Occipital lobe (tissue), 2 donors: Measurements from ENCODE around the gene DNAH11. TPM values are rescaled to one million over a fixed set of nuclear protein-coding genes. Genes with fewer than 3 reads are reported as not detected.
"Not testable (repeated sequence)": the region's sequence is repeated elsewhere in the genome, so short reads cannot be mapped to it uniquely, and the experiment has no call there.

Experiments
- DNase-seq: peaks from one replicate; lab custom pipeline; 2025; lab: John Stamatoyannopoulos, UW
- total RNA-seq: library from RNA; depleted of rRNA; stranded (reverse); fragments of >200 nt; gene quantifications from one replicate; pipeline ENCODE4 v1.2.3, GENCODE V29; 2014

DNAH11 gene
- total RNA-seq, 1 donor from 2014 or later = 1.1 TPM

DNA sequence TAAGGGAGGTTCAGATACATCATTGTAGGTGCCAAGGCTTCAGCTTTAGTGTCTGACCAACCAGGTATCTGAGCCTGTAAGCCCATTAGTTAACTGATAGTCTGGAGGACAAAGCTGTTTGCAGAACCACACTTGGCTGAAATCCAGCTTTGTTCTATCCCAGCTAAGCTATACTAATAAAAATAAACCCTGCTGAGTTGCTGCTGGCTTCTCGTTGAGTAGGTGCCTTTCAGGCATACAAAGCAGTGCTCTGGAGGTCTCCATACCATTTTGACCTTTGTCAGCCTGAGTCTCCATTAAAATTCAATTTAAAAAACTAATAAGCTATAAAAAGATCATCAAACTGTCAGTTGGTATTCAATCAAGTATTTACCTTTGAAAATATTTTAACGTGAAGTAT, 380.8 kb downstream of the DNAH11 start:
- no peak for DNase-seq

DNA sequence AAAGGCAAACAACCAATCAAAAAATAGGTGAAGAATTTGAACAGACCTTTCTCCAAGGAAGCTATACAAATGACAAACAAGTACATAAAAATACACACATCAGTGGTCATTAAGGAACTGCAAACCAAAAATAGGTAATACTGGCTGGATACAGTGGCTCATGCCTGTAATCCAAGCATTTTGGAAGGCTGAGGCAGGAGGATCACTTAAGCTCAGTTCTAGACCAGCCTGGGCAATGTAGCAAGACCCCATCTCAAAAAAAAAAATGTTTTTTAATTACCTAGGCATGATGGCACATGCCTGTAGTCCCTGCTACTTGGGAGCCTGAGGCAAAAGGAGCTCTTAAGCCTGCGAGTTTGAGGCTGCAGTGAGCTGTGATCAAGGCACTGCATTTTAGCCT, 383.6 kb downstream of the DNAH11 start:
- DNase-seq = no peak

DNA sequence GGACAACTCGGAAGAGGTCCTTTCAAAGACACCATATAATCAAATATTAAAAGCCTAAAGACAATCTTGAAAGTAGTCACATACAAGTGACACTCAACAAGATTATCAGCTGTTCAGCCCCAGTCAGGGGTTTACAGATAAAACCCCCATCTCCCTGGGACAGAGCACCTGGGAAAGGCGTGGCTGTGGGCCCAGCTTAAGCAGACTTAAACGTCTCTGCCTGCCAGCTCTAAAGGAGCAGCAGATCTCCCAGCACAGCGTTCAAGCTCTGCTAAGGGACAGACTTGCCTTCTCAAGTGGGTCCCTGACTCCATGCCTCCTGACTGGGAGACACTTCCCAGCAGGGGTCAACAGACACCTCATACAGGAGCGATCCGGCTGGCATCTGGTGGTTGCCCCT, 384.9 kb downstream of the DNAH11 start:
- no peak for DNase-seq

DNA sequence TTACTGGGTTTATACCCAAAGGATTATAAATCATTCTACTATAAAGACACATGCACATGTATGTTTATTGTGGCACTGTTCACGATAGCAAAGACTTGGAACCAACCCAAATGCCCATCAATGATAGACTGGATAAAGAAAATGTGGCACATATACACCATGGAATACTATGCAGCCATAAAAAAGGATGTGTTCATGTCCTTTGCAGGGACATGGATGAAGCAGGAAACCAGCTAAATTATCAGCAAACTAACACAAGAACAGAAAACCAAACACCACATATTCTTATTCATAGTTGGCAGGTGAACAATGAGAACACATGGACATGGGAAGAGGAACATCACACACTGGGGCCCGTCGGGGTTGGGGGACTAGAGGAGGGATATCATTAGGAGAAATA, 390.5 kb downstream of the DNAH11 start:
- DNase-seq = not testable (repeated sequence)

DNA sequence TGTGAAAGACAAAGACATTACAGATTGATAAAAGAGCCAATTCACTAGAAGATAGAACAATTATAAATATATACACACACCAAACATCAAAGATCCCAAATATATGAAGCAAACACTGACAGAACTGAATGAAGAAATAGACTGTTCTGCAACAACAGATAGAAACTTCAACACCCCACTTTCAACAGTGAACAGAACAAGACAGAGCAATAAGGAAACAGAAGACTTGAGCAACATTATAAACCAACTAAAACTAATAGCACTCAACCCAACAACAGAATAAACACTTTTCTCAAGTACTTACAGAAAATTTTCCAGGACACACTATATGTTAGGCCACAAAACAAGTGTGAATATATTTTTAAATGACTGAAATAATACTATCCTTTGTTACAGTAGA, 392.0 kb downstream of the DNAH11 start:
- no peak for DNase-seq

DNA sequence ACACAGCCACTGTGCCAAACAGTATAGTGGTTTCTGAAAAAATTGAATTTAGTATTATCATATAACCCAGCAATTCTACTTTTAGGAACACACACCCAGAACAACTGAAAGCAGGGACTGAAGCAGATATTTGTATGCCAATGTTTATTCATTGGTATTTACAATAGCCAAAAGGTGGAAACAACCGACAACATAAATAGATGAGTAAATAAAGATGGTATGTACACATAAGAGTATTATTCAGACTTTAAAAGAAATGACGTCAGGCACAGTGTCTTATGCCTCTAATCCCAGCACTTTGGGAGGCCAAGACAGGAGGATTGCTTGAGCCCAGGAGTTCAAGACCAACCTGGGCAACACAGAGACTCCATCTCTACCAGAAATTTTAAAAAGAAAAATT, 395.6 kb downstream of the DNAH11 start:
- DNase-seq = no peak

DNA sequence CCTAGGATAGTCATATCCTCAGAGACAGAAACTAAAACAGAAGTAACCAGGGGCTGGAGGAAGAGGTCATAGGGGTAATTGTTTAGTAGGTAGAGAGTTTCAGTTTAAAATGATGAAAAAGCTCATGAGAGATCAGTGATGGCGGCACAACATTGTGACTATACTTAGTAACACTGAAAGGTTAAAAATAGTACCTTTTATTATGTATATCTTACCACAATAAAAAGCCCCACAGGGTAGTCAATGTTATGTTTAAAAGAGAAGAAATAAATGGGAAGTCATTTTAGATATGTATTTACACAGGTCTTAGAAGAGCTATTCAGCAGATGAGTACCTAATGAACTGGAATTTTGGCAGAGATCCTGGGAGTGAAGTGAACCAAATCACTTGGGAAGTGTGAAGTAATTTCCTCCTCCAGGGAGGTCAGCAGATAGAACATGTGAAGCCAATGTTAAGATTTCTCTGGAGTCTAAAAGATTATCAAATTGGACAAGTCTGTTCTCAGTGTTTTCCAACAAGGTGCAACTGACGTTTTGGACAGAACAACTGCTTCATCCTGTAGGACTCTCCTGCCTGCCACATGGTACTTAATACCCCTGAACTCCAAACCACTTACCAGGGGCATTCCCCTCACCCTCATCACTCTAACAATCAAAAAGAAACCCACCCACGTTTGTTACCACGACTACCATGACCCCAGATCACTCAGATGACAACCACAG, 396.5 kb downstream of the DNAH11 start:
- no peak for DNase-seq

DNA sequence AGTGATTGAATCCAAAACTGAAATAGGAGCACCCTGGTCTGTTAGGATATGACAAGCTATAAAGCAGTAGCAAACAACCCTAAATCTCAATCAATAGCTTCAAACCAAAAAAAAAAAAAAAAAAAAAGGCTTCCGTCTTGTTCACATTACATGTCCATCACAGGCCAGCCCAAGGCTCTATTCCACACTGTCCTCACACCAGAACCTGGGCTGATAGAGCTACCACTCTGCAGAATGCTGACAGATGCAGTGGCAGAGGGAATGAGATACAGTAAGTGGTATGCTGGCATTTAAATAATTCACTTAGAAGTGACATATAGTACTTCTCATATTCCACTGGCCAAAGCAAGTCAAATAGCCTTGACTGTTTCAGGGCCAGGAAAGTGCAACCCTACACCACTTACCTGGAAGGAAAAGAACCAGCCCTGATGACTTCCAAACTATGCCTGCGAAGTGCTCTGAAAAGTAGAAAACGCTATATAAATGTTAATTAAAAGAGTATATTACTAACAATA, 397.1 kb downstream of the DNAH11 start:
- no peak for DNase-seq

DNA sequence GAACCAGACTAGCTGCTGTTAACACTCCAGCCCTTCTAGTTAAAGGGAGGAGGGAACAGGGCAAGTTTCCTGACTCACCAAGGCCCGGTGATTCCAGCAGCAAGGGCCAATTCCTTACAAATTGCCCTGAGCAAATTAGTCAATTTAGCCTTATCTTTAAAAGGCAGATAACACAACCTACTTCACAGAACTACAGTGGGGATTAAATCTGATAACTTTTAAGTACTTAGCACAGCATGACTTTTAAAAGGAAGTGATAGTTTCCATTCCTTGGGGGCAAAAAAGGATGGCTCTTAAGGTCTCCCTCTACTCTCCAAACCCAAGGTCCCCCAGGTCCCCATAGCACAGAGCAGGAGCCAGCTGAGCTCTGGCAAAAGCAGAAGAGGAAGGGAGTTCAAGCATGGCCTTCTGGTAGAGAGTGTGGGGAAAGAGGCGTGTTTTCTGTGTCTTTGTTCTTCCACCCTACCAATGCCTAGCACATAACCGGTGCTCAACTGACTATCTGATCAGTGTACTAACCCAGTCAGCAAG, 398.8 kb downstream of the DNAH11 start:
- DNase-seq = no peak

DNA sequence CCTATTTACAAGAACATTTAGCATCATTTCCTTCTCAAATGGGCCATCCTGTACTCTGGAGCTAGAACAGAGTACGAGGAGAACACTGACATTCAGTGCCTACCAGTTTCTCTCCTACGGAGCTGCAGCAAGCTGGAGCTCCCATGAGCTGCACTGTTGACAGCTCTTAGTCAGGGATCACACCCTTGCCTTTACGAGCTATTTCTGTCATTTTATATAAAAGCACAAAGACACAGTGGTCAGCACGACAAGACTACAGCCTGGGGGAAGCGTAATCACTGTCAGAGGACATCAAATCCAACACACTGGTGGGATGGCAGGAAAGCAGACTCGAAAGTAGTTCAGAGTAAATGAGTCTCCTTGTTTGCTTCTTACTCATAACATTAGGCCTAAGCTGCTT, 400.1 kb downstream of the DNAH11 start:
- no peak for DNase-seq

DNA sequence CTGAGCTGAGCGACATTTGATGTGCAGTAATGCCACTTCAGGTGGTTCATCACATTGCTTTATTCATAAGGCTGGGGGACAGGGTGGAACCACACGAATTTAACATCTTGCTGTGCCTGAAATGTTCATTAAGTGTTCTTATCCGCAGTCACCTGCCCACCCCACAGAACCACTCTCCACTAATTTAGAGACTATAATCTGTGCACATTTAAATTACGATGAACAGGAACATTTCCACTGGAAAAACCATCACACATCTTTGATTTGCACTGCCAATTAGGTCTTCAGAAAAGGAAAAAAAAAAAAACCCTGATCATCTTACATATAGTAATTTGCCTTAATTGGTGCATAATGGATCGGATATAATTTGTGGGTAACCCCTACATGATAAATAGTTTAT, 400.6 kb downstream of the DNAH11 start:
- no peak for DNase-seq

DNA sequence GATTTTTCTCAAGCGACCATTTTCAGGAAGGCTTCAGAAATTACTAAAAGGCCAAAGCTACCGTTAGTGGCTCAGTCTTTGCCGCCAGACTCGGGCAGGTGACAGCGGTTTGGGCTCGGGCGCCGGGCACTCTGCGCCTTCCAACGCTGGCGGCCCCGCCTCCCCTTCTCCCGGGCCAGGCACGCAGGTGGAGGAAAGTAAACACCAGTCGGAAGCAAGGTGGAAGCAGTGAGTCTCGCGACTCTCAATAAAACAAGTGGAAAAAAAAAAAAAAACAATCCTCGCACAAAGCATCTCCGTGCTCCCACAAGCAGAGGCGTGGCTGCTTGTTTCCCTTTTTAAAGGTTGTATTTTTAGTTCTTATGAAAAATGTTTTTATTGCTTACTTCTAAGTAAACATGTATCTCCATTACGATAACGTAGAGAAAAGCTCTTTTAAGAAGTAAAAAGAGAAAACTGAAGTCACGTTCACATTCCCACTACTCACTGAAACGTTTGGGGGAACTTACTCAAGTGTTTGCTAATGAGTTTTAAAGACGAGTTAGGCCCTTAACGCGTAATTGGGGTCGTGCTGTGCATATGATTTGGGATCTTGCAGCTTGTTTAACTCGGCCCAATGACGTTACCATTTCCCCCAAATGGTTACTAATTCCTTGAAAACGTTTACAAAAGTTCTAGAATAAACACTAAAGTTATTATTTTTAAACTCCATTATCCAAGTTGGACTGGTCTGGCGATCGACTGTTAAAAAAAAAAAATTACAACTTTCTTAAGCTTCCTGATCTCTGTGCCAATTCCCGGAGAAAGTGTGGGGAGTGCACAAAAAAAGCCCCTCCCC, 402.0 kb downstream of the DNAH11 start:
- DNase-seq = no peak

DNA sequence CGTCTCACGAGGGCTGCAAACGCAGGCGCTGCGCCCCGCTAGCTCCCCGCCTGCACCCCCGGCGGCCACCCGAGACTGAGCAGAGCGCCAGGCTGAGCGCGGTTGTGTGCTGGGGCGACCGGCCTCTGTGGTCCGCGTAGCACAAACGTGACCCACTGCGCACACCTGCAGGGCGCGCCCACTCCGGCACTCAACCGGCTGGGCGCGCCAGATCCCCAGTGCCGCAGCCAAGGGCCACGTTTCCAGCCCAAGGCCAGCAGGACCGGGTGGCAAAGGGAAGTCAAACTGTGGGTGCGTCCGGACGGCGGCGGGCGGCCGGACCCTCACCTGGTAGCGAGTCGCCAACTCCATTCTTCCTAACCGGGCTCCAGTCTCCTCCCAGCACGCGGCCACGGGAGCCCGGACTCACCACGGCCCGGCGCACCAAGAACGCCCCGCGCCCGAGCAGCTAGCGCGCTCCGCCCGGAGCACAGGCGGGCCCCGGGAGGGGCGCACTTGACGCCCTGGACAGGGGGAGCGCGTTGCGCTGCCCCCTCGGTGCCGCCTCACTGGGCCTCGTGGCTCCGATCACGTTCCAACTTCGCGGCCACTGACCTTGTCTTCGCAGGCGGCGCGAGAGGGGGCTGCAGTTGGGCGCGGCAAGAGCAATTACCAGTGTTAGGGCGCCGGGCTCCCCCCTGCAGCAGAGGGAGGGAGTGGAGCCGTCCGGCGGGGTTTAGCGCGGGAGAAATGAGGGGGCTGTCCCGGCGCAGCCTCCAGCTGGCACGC, 402.8 kb downstream of the DNAH11 start, which contains the start of gene CDCA7L:
Gene CDCA7L, minus strand, starts transcription at position 446 of the 768 bp plus-strand sequence. Its CDS starts 95 bp downstream, at position 351.
- no peak for DNase-seq

DNA sequence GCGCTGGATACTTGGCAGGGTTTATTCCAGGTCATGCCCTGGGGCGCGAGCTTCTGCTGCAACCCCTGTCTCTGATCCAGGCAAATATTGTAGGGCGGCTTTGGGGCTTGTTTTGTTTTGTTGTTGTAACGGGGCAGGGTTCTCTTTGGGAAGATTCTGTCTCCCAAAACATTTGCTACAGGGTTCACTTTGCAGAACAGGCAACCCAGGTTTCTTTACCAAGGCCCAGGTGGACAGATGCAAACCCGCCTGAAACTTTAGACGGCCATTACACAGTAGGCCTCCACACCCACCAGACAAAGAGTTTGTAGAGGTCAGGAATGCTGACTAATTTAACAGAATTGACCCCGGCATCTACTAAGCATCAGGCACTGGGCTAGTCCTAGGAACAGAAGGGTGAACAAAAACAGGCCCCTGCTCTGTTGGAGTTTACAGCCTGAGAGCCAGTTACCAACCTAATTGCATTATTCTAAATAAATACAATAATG, 403.4 kb downstream of the DNAH11 start:
- DNase-seq = no peak

DNA sequence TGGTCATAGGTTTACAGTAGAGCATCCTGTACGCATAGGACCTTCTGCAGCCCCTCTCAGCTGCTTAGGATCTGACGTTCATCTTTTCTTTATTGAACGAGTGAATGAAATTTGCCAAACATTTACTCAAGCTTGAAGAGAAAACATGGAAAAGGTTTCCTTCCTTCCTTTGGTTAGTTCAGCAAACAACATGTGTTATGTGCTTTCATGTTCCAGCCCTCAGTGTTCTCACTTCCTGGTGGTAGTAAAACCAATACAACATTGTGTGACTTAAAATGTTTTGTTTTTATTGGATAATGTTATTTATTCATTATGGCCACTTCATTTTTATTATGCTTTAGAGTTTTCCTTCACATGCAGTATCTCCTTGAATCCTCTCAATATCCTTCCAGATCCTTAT, 404.2 kb downstream of the DNAH11 start:
- DNase-seq = no peak

DNA sequence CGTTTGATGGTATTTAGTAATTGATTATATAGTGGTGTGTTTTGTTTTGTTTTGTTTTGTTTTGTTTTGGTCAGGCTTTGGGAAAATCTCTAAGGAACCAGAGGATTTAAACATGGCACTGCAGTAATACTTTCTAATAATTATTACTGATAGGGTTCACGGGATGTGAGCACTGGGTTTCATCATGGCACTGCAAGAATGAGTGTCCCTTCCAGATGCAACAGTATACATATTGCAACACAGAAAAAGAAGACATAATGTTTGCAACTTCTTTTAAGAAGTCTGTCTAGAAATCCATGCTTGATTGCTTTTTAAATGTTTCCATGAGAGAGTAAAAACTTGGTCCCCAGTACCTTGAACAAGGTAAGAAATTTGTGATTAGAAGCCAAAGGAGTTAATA, 405.1 kb downstream of the DNAH11 start:
- DNase-seq = no peak

DNA sequence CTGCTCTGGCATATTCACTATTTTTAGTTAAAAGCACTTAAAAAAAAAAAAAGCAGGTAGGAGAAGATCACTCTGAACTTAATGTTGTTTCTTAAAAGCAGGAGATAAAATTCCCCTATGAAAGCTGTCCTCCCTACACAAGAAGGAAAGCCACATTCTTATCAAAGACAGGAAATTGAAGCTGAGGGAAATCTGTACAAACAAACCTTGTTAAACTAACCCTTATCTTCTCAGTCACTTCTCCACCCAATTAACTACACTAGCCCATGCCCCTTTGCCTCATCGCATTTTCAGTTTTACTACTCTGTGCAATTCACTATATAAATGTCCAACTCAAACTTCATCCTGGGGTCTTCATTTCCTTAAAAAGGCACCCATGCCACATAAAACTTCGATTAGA, 405.5 kb downstream of the DNAH11 start:
- DNase-seq = no peak

DNA sequence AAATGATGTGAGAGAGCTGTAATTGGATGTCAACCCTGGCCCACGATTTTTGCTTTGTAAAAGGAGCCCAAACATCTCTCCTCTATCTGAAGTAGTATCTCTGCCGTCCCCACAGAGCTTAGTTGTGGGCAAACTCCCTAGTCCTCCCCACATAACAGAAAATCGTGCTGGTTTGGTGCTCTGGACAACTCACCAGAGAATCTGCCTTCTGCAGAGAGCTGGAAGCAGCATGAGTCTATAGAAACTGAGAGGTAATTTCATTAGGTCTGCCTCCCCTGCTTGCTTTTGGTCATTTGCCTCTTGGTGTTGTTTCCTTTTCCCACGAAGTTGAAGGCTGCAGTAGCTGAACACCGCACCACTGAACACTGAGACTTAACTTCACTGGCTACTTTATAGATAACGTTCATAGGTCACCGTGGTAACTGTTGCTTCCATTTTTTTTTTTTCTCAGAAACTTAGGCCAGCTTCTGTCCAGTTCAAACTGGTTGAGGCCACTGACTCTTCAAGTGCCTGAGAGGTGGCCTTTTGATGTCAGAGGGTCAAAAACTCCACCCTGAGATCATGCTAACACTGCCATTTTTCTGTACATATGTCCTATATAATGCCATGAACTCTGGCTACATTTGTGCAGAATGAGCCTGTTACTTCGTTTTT, 406.2 kb downstream of the DNAH11 start:
- DNase-seq = no peak
